Heart left ventricle (tissue), 16 donors: ENCODE measurements around the gene GPC3. TPM values are rescaled to one million over a fixed set of nuclear protein-coding genes. Genes with fewer than 3 reads are reported as not detected.

Experiments
- ATAC-seq, 4 donors: fragments of 200-7000 bp; cut with Tn5 transposase; one replicate each; pipeline ENCODE4 v1.9.1; 2020 to 2022; ENCODE audit warnings: moderate library complexity in 4 of 4, mild to moderate bottlenecking in 3 of 4, moderate number of reproducible peaks in 1 of 4
- DNase-seq, 5 donors: peaks; one replicate each; pipeline ENCODE4 v3.0.0-alpha.2; 2020
- H3K27ac ChIP-seq, 12 donors: fragments of 200-600 bp; sonication (generic) in 4 of 12; one replicate each; pipeline versions ENCODE4 v1.5.0 to v1.8.0; 2016 to 2022; ENCODE audit warnings: mild to moderate bottlenecking in 2 of 12
- H3K27me3 ChIP-seq, 9 donors: fragments of 200-600 bp; sonication (generic) in 2 of 9; one replicate each; pipeline versions ENCODE4 v1.5.1 to v1.8.0; 2016 to 2022; ENCODE audit warnings: mild to moderate bottlenecking in 3 of 9
- H3K36me3 ChIP-seq, 9 donors: fragments of 200-600 bp; sonication (generic) in 2 of 9; one replicate each; pipeline versions ENCODE4 v1.5.0 to v1.8.0; 2018 to 2022; ENCODE audit warnings: mild to moderate bottlenecking in 2 of 9
- H3K4me1 ChIP-seq, 12 donors: fragments of 200-600 bp; sonication (generic) in 4 of 12; one replicate each; pipeline versions ENCODE4 v1.5.0 to v1.8.0; 2016 to 2022; ENCODE audit warnings: mild to moderate bottlenecking in 3 of 12
- H3K4me3 ChIP-seq, 12 donors: fragments of 200-600 bp; sonication (generic) in 4 of 12; one replicate each; pipeline versions ENCODE4 v1.5.0 to v1.8.0; 2017 to 2022; ENCODE audit warnings: mild to moderate bottlenecking in 9 of 12, moderate library complexity in 4 of 12
- H3K9me3 ChIP-seq, 12 donors: fragments of 200-600 bp; sonication (generic) in 4 of 12; one replicate each; pipeline versions ENCODE4 v1.5.0 to v1.8.0; 2016 to 2022; ENCODE audit warnings: mild to moderate bottlenecking in 1 of 12
- POLR2A ChIP-seq, 2 donors: fragments of 450-650 bp; IDR thresholded peaks; one replicate each; pipeline ENCODE4 v1.6.1; 2017; ENCODE audit warnings: antibody characterized with exemption in 2 of 2, mild to moderate bottlenecking in 2 of 2, moderate library complexity in 2 of 2
- WGBS, 4 donors: extraction: QIAGEN DNeasy Blood & Tissue Kit in 2 of 4; methylation state at CpG; one replicate each; pipeline versions ENCODE4 v1.1.5 to v1.1.7; 2013 to 2018; 5-methylcytosine and 5-hydroxymethylcytosine counted together
- intact Hi-C, 10 donors: fragments of 100-400 bp; cut with DNase I; formaldehyde crosslinking; loops; one replicate each; pipeline versions ENCODE4 v1.11.1 to v1.14.2; 2022
- polyA plus RNA-seq, 2 donors: library from polyadenylated mRNA; stranded (reverse); fragments of 200-250 nt; gene quantifications; one replicate each; pipeline ENCODE4 v1.2.3, GENCODE V29; 2013
- total RNA-seq, 9 donors: library from RNA; depleted of rRNA in 2 of 9; stranded (reverse); fragments of >200 nt in 2 of 9; fragmentation: NEBNext Ultra II Directional in 3 of 9; extraction: Animal tissue kit (Norgen Biotek cat#: 25700) in 3 of 9; gene quantifications; one replicate each; pipeline versions ENCODE4 v1.1.0 to v1.2.4, GENCODE V29; 2016 to 2023
- TF ChIP-seq, protein P1 (sequence below), 12 donors: fragments of 200-600 bp; sonication (generic) in 4 of 12; IDR thresholded peaks; one replicate each; pipeline versions ENCODE4 v1.5.0 to v1.8.0; 2018 to 2022; ENCODE audit warnings: antibody characterized with exemption in 12 of 12, mild to moderate bottlenecking in 5 of 12
- donor health status: ischemic (EF 13 %, LVEDD 7.1; RV severe dilation, severe dysfunction).
- donor health status: healthy with polysubstance abuse.
- donor health status: DM: no; HTN: yes; CAD: no.
- donor health status: DM: no; HTN: no; CAD: no.
- donor health status: ischemic (EF 25% LVEDD 6.9; RV normal size, moderate dysfunction).
- donor health status: ischemic (EF 25% LVEDD 5.7; RV mildly dilated, moderate dysfunction).
- donor health status: healthy.
- donor health status: DM: yes; HTN: yes; CAD: no.
- donor health status: ischemic (EF 35%, LVEDD 5.7; RV mildly dilated, moderate dysfunction).
- donor health status: nonischemic (EF 11% LVEDD 7.7; RV severe dilation, severe dysfunction).
- donor health status: DM: yes; HTN: yes; CAD: no.
- donor health status: PGD.
- donor health status: ischemic (EF 29% LVEDD 5.4; RV normal size, mild dysfunction).
- donor health status: nonischemic (EF 23%, LVEDD 6.1; RV moderate dilation, normal function).

GPC3 gene
- total and polyA plus RNA-seq, 11 donors, result 0.19 to 16.9 (median 2.8) TPM

DNA sequence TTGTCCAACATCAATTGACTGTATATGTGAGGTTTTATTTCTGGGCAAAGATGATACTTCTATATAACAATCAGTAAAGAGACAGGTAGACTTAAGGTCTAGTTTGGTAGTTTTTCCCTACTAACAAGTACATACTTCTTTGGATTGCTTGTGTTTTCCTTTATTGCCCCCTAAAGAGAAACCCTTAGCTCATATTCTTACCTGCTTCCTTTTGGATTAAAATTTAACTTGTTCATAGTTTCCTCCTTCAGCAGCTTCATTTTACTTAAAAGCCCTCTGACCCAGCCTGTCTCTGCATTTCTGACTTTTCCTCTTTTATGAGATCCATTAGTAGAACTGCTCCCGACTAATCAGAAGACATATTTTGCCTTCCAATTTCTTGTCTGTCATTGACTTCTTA is 494.4 kb downstream of the GPC3 start:
- intact Hi-C loops, result no loop called here
- Histone ChIP-seq H3K4me3 (no peak overlapping the region), H3K27ac (no peak overlapping the region), H3K36me3 (no peaks in the 10 kb centered on the region), H3K27me3 (peaks cover 0 to 13% (median 0%) of the 10 kb centered on the region in 9 donors), H3K9me3 (no peaks in the 10 kb centered on the region), H3K4me1 (peaks cover 0 to 3% (median 0%) of the 10 kb centered on the region in 12 donors)
- WGBS, 4 donors, result 80 to 92% (median 85%) methylated on average over 1 of the region's 1 CpG
- TF ChIP-seq POLR2A (IDR thresholded peaks at IDR 0.05), result no peak
- TF ChIP-seq, protein P1, sequence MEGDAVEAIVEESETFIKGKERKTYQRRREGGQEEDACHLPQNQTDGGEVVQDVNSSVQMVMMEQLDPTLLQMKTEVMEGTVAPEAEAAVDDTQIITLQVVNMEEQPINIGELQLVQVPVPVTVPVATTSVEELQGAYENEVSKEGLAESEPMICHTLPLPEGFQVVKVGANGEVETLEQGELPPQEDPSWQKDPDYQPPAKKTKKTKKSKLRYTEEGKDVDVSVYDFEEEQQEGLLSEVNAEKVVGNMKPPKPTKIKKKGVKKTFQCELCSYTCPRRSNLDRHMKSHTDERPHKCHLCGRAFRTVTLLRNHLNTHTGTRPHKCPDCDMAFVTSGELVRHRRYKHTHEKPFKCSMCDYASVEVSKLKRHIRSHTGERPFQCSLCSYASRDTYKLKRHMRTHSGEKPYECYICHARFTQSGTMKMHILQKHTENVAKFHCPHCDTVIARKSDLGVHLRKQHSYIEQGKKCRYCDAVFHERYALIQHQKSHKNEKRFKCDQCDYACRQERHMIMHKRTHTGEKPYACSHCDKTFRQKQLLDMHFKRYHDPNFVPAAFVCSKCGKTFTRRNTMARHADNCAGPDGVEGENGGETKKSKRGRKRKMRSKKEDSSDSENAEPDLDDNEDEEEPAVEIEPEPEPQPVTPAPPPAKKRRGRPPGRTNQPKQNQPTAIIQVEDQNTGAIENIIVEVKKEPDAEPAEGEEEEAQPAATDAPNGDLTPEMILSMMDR (IDR thresholded peaks at IDR 0.05), result no peak
- DNase-seq (no peak), ATAC-seq (no peak)
